NCI-H2171 (cell line): ENCODE data around the gene MS4A18.
"Not testable (repeated sequence)": the region's sequence is repeated elsewhere in the genome, so short reads cannot be mapped to it uniquely, and the experiment has no call there.

Source experiments
- DNase-seq: peaks from one replicate; lab custom pipeline; 2025; lab: John Stamatoyannopoulos, UW

The MS4A18 gene

DNA sequence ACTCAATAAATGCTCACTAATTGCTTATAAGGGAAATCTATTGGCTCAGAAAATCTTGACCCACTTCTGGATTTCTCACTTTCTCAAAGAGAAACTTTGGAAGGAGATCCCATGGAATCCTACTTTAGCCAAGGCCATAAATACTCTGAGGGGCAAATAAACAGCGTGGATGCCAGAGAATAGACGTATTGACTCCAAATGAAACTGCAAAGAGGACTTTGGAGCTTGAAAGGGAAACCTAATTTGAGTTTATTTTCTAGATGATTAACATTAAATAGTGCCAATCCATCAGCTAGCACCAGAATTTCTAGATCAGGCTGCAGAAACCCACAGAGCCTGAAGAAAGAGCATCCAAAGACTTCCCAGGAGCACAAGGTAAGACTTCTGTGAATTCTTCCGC is at the start of gene MS4A18:
Gene MS4A18, plus strand, starts transcription at position 301 of the 400 bp plus-strand sequence.
- no peak for DNase-seq

DNA sequence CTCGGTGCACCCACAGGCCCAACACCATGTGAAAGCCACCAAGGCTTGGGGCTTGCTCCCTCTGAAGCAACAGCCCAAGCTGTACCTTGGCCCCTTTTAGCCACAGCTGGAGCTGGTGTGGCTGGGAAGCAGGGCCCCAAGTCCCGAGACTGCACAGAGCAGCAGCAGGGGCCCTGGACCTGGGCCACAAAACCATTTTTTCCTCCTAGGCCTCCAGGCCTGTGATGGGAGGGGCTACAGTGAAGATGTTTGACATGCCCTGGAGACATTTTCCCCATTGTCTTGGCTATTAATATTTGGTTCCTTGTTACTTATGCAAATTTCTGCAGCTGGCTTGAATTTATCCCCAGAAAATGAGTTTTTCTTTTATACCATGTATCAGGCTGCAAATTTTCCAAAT is 46.3 kb upstream of the MS4A18 start:
- DNase-seq: not testable (repeated sequence)

DNA sequence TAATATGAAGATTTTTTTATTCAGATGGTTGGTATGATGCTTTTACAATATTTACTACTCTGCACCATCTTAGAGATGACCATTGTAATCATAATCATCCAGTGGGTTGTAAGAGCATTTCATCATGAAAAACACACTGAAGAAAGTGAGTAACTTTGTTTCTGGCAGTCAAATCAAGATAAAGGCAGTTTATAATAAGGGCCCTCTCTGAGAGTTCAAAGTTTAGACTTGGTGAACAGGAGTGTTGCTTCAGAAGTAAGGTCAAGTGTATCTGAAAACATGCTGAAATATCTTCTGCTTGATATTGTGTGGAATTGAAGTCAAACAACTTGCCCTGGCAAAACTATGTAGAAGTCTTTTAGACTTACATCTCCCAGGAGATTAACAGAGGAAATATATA is 44.6 kb upstream of the MS4A18 start:
- DNase-seq: no peak

DNA sequence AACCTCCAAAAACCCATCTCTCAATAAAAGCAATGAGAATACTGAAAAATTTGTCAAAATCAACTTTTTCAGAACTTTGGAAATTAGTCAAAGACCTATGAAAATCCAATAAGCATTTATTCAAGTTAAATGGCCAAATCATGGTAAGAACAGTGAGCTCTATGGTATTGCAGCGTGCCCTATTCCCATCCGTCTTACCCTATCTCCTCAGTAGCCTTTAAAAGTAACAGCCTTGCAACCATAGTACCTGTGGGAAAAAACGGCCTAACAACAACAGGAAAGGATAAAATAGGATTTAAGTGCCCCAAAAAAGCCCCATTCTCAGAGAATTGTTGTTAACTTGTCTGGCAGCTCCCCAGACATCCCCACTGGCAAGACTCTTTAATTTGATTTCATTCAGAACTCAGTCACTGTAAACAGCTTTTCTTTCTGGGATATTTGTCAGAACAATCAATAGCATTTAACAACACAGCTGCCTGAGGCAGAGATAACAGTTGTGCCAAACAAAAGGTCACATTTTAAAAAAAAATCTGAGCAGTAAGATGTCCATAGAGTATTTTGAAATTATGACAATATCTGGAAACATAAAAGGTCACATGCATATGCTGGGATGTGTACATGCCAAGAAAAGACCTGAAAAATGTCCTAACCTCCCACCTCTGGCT is 43.9 kb upstream of the MS4A18 start:
- DNase-seq: no peak

DNA sequence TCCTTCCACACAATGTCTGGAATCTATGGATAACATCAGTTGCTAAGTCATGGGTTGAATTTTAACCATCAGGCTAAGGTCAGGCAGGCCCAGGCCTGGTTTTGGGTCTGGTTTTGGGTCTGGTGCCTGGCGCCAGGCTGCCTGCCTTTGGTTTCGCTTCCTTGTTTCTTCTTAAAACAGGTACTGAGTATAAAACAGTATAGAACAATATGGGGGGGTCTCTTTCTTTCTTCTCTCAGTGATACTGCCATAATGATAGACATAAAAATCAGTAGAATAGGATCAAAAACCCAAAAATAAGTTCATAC is 40.0 kb upstream of the MS4A18 start:
- not testable (repeated sequence) for DNase-seq

DNA sequence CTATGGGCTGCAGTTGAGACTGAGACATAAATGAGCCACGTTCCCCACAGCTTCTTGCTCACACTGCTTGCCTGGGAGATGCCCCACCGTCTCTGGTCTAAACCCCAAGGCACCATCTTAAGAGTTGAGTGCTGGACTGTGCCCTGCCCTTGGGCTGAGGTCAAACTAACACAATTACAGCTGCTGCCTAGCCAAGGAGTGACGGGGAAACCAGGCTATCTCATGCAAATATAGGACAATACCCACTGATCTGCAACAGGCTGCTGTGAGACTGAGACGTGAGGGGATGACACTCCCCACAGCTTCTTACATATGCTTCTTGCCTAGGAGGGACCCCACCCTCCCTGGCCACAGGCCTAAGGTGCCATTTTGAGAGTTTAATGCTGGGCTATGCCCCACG is 32.9 kb upstream of the MS4A18 start:
- DNase-seq: no peak

DNA sequence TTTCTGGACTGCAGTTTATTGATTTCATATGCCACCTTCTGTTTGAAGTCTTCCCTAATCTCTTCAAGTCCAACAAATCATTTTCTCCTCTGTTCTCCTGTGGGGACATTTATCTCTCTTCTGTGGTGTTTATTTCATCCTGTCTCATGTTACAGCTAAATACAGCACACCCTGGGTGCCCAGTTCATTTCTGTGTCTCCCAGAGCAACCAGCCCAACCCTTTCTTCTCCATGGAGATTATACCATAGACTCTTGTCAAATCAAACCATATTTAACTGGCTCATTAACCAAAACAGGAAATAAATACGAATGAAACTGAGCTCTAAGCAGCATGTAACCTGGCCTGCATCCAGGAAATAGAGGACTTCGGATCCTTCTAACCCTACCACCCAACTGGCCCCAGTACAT is 25.2 kb upstream of the MS4A18 start, which contains the start of gene MS4A8:
Gene MS4A8, plus strand, starts transcription at position 329 of the 408 bp plus-strand sequence. CDS start 1,249 bp downstream, outside the sequence.
- DNase-seq: no peak

DNA sequence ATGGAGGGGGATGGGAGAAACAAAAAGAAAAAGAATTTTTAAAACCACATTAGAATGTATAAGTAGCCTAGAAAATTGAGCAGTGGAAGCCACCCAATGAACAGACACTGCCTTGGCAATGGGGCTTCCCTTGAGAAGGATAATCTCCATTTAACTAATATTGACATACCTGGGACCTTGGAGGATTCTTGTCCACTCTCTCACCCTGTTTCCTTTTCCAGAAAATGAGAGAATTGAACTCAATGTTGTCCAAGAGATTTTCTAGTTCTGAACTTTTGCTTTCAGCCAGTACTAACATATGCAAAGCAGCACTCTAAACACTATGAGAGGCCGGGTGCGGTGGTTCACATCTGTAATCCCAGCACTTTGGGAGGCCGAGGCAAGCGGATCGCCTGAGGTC is 24.6 kb upstream of the MS4A18 start:
- DNase-seq: no peak

DNA sequence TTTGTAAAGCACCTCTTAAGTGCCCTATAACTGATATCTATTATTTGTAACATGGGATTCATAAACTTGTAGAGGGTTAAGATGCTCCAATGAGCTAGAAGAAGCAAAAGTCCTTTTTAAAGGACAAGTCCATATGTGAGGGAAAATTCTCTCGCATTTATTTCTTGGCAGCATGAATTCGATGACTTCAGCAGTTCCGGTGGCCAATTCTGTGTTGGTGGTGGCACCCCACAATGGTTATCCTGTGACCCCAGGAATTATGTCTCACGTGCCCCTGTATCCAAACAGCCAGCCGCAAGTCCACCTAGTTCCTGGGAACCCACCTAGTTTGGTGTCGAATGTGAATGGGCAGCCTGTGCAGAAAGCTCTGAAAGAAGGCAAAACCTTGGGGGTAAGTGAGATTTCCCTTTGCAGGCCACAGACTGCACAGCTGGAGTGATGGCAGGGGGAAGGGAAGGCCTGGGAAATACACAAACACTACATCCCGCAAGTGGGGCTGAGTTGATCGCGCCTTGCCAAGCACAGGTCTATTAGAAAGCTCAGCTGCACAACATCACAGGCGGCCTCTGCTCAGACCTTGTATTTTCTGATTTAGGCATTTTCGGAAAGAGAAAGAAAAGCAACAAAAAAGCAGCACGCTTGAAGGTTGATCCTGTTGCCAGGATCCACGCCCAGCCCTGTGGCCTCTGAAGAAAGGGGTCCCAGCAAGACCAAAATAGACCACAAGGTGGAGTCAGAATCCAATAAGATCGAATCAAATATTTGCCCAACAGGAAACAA is 23.6 kb upstream of the MS4A18 start:
- peak; percentile 36 for DNase-seq

DNA sequence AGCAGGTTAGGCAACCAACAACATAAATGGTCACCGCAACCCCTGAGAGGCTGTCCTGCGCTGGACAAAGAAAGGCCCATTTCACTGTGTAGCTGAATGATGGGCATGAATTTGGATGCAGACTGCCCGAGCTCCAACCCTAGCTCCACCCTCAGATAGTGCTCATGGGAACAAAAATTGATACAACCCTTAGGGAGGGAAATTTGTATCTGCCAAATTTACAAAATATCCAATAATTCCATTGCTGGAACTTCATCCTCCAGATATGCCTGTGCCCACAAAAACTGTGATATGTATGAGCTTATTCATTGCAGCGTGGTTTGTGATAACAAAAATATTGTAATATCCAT is 23.1 kb upstream of the MS4A18 start:
- no peak for DNase-seq

DNA sequence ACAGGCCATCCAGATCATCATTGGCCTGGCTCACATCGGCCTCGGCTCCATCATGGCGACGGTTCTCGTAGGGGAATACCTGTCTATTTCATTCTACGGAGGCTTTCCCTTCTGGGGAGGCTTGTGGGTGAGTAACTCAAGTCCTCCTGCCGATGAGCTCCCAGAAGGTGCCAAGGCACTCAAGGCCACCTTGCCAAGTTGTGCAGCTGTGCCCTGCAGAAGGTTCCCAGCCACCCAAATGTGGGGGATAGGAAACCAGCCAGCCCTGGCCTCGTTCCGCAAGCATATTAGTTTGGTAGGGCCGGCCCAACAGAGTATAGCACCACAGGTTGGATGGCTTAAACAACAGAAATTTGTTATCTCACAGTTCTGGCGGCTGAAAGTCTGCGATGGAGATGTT is 21.1 kb upstream of the MS4A18 start:
- no peak for DNase-seq

DNA sequence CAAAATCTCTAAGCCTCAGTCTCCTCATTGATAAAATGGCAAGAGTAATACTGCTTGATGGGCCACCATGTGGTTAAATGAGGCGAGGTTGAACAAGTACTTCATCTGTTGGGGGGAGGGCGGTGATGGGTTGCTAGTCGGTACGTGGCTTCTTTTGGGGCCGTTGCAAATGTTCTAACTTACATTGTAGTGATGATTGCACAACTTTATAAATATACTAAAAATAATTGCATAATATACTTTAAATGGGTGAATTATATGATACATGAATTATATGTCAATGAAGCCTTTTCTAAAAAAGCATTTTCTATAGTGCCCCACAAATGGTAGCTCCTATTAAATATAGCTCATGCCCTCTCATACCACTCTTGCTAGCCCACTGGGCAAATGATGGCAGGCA is 18.6 kb upstream of the MS4A18 start:
- no peak for DNase-seq

DNA sequence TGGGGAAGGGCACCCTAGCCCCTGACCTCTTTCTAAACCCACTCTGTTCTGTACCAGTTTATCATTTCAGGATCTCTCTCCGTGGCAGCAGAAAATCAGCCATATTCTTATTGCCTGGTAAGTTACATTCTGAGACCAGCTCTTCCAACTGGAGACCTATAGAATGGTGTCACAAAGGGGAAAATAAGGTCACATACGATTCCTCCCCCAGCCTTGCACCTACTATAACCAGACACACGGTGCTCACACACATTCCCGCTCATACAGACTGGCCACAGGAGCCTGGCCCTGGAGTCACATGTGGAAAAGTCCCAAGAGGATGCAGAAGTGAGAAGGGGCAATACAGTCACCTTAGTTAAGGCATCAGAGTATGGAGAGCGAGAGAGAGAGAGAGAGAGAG is 17.6 kb upstream of the MS4A18 start:
- DNase-seq: no peak

DNA sequence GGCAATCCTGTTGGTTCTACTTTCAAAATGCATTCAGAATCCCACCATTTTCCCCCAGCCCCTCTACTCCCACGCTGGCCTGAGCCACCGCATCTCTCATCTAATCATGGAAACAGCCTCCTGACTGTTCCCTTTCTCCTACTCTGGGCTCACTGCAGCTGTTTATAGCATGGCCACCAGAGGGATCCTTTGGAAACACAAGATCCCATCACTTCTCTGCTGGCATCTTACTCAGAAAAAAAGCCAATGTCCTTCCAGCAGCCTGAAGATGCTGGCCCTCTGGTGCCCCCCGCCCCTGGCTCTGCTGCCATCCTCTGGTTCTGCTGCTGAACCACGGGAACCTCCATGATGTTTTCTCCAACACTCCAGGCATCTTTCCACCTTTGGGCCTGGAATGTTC is 14.0 kb upstream of the MS4A18 start:
- DNase-seq: no peak

DNA sequence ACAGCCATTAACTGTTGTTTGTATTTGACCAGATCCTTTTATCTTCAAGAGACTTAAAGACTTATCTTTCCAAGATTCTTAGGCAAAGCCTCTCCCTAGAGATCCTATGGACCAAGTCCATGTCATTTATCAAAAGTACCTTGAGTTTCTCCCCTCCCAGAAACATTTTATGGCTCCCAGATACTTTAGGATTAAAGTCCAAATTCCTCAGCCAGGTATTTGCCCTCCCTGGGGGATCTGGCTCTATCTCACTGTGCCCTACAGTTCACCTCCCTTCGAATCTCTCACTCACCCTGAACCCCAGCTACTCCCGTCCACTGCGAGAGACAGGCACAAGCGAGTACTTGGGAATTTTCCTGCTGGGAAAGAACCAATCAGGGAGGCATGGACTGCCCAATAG is 13.2 kb upstream of the MS4A18 start:
- DNase-seq: no peak

DNA sequence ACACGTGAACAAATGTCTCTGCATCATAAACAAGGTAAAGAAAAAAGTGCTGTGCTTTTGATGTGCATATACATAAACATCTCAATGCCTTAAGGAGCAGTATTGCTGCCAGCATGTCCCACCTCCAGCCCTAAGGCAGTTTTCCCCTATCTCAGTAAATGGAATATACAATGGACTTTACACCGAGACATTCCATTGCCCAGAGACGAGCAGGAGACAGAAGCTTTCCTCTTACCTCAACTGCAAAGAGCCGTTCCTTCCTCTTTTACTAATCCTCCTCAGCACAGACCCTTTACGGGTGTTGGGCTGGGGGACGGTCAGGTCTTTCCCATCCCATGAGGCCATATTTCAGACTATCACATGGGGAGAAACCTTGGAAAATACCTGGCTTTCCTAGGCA is 11.1 kb upstream of the MS4A18 start:
- DNase-seq: not testable (repeated sequence)

DNA sequence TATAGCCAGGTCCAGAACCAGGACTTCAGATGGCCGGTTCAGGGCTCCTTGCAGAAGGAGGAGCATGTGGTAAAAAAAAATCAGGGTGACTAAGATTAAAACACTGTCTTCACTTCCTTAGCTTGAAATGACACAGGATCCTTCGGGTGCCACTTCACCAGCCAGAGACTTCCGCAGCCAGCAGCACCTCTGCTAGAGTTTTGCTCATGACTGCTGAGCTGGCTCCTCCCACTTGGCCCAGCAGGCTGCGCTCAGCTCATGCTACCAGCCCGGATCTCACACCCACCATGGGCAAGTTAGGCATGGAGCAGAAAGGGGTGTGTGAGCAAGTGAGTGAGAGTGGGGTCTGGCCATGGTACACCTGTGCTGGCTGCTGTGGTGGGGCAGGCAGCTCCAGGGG is 6.6 kb upstream of the MS4A18 start:
- DNase-seq: no peak

DNA sequence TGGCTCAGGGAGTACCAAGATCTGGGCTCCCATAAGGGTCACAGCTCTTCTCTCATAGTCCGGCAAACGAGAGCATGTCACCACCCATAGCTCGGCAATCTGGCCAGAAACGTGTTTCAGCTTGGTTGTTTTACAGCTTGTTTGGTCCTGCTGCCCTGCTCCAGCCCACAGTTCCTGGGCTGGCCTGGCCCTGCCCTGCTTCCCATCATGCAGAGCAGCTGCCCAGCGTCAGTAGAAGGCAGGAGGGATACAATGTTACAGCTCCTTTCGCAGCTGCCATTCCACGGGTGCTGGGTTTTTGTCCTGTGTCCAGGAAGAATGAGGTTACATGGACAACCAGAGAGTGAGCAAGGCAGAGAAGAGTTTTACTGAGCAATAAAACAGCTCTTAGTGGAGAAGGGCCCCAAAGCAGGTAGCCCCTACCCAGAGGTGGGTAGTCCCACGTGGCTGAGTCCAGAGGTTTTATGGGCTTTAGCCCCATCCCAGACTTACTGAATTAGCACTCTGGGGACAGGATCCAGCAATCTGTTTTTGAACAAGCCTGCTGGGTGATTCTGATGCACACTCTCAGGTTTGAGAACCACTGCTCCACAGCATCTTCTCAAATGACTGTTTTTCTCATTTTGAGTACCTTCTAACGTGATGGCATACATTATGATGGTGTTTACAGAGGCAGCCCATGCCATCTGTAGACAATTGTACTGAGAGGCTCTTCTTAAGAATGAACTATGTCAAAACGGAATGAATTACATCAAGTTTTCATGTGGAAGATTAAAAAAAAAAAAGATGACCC is 5.8 kb upstream of the MS4A18 start:
- DNase-seq: no peak

DNA sequence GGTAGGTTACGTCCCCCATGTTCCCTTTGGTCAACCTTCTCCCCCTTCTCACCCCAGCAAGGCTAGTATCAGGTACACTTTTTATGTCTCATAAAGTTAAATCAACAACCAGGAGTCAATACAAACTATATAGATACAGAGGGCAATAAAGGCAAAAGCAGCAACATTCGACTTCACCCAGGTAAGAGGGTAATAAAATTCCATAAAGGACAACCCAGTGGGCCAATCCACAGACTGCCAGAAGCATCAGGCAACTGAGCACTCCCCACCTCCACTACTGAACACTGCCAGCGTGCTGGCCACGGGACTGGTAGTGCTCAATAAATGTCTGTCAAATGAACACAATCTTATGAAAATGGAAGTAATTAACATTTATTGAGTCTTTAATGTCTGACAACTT is 5.1 kb upstream of the MS4A18 start:
- no peak for DNase-seq

DNA sequence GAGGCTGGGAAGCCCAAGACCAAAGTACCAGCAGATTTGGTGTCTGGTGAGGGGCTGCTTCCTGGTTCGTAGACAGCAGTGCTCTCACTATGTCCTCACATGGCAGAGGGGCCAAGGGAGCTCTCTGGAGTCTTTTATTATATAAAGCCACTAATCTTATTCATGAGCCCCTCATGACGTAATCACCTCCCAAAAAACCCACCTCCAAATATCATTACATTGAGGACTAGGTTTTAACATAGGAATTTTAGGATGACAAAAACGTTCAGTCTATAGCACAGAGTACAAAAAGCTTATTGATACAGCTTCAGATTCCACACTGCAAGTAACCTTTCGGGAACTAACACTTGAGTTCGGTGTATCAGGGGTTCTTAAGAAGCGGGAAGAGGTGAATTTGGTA is 4.1 kb upstream of the MS4A18 start:
- no peak for DNase-seq

DNA sequence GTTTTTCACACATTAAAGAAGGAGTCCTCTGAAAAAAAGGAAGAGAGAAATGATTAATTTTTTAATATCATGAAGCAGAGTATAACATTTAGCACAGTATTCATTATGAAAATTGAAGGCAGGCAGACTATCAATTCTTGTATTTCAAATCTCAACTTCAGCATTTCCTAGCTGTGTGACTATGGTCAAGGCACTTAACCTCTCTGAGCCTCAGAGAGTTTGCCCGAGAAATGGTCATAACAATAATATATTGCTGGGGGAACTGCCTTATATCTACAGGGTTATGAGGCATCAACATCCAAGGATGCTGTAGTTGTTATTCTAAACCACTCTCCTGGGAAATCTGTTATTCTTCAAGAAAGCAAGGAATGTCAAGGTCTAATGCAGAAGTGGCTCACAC is 1.1 kb downstream of the MS4A18 start:
- DNase-seq: no peak

DNA sequence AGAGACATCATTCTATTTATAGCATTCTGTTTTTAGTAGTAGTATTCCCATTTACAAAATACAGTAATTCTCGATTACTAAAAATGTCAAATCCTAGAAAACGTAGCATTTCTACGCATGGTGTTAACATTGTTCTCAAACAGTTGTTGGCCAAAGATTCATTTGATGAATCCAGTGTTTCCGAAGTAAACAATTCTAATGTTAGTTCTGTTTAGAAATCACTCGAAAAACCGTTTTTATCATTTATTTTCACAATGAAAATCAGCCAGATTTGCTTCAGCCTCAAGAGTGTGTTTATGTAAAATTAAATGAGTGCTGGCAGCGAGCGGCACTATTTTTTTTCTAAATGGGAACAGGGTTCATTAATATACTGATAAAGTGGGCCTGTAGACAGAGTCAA is 7.1 kb downstream of the MS4A18 start:
- no peak for DNase-seq

DNA sequence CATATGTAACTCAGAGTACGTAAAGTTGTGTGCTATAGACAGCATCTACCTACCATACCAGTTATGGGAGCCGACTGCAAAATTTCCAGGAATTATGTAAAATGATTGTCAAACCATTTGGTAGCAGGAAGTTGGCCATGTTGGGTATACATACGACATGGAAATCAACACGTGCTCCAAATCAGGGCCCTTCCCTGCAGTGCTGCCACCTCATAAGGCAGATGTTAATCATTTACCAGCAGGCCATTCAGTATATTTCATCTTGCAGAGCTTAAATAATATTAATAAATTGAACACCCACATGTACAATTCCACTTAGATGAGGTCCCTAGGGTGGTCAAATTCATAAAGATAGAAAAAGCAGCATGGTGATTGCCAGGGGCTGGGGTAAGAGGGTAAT is 9.8 kb downstream of the MS4A18 start:
- DNase-seq: no peak
